ENCODE measurements around the gene PHACTR3.
A peak's percentile ranks its signal among the peaks of the same experiment; 100 is the strongest.

The PHACTR3 gene

GRCh38 chr20:59560588-59561227 lies 43.6 kb upstream of the PHACTR3 start:
- H3K4me3 ChIP-seq (ENCODE audit: low read depth, low read length) = no peak overlapping the region
- peak; percentile 48 for TF ChIP-seq CTCF (IDR thresholded peaks at IDR 0.05)
- H3K27me3 ChIP-seq (ENCODE audit: control insufficient read depth, insufficient read depth, low read length) = no peaks in the 10 kb centered on the region
- H3K79me2 ChIP-seq = no peaks in the 10 kb centered on the region
- no peak overlapping the region for H3K4me2 ChIP-seq (ENCODE audit: low read length)
- H3K36me3 ChIP-seq (ENCODE audit: control insufficient read depth, insufficient read depth, low read length) = no peaks in the 10 kb centered on the region
- H3K4me1 ChIP-seq = no peaks in the 10 kb centered on the region
- H2AFZ ChIP-seq = no peak overlapping the region
- H3K9me3 ChIP-seq (ENCODE audit: control insufficient read depth, low read length) = no peaks in the 10 kb centered on the region
- no peak overlapping the region for H3K27ac ChIP-seq
- no peak overlapping the region for H3K9ac ChIP-seq

- Histone ChIP-seq H3K79me2 (no peaks in the 10 kb centered on the region), H3K9ac (no peak overlapping the region), H3K4me1 (no peaks in the 10 kb centered on the region), H3K4me3 (ENCODE audit: low read depth, low read length) (no peak overlapping the region), H3K9me3 (ENCODE audit: control insufficient read depth, low read length) (no peaks in the 10 kb centered on the region), H2AFZ (no peak overlapping the region), H3K27ac (no peak overlapping the region), H3K4me2 (ENCODE audit: low read length) (no peak overlapping the region), H3K27me3 (ENCODE audit: control insufficient read depth, insufficient read depth, low read length) (no peaks in the 10 kb centered on the region), H3K36me3 (ENCODE audit: control insufficient read depth, insufficient read depth, low read length) (no peaks in the 10 kb centered on the region)
- no peak for TF ChIP-seq CTCF (IDR thresholded peaks at IDR 0.05)
These were observed 43.1 kb upstream of the PHACTR3 start for GRCh38 chr20:59561228-59561605.

- no peaks in the 10 kb centered on the region for H3K79me2 ChIP-seq
- no peak overlapping the region for H2AFZ ChIP-seq
- H3K27me3 ChIP-seq (ENCODE audit: control insufficient read depth, insufficient read depth, low read length) = no peaks in the 10 kb centered on the region
- TF ChIP-seq CTCF (IDR thresholded peaks at IDR 0.05) = no peak
- H3K27ac ChIP-seq = no peak overlapping the region
- H3K9ac ChIP-seq = no peak overlapping the region
- H3K4me3 ChIP-seq (ENCODE audit: low read depth, low read length) = no peak overlapping the region
- no peaks in the 10 kb centered on the region for H3K36me3 ChIP-seq (ENCODE audit: control insufficient read depth, insufficient read depth, low read length)
- H3K4me2 ChIP-seq (ENCODE audit: low read length) = no peak overlapping the region
- H3K9me3 ChIP-seq (ENCODE audit: control insufficient read depth, low read length) = no peaks in the 10 kb centered on the region
- H3K4me1 ChIP-seq = no peaks in the 10 kb centered on the region
These were observed 42.6 kb upstream of the PHACTR3 start for GRCh38 chr20:59561614-59562277.

GRCh38 chr20:59564171-59564570 lies 40.2 kb upstream of the PHACTR3 start:
- Histone ChIP-seq H3K4me1 (no peaks in the 10 kb centered on the region), H3K79me2 (no peaks in the 10 kb centered on the region), H3K4me2 (ENCODE audit: low read length) (no peak overlapping the region), H2AFZ (no peak overlapping the region), H3K9me3 (ENCODE audit: control insufficient read depth, low read length) (no peaks in the 10 kb centered on the region), H3K9ac (no peak overlapping the region), H3K36me3 (ENCODE audit: control insufficient read depth, insufficient read depth, low read length) (no peaks in the 10 kb centered on the region), H3K27ac (no peak overlapping the region), H3K27me3 (ENCODE audit: control insufficient read depth, insufficient read depth, low read length) (no peaks in the 10 kb centered on the region), H3K4me3 (ENCODE audit: low read depth, low read length) (no peak overlapping the region)
- TF ChIP-seq CTCF (IDR thresholded peaks at IDR 0.05) = no peak

DNA sequence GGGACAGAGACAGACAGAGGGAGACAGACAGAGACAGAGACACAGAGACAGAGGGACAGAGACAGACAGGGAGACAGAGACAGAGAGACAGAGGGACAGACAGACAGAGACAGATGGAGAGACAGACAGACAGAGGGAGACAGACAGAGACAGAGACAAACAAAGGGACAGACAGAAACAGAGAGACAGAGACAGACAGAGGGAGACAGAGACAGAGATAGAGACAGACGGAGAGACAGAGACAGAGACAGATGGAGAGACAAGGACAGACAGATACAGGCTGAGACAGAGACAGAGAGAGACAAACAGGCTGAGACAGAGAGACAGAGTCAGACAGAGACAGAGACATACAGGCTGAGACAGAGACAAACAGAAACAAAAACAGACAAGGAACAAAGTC lies 39.4 kb upstream of the PHACTR3 start:
- H3K9ac ChIP-seq = no peak overlapping the region
- no peak overlapping the region for H3K4me3 ChIP-seq (ENCODE audit: low read depth, low read length)
- H3K27ac ChIP-seq = no peak overlapping the region
- no peak overlapping the region for H2AFZ ChIP-seq
- TF ChIP-seq CTCF (IDR thresholded peaks at IDR 0.05) = no peak
- no peak overlapping the region for H3K4me2 ChIP-seq (ENCODE audit: low read length)
- no peaks in the 10 kb centered on the region for H3K36me3 ChIP-seq (ENCODE audit: control insufficient read depth, insufficient read depth, low read length)
- H3K4me1 ChIP-seq = no peaks in the 10 kb centered on the region
- no peaks in the 10 kb centered on the region for H3K79me2 ChIP-seq
- H3K27me3 ChIP-seq (ENCODE audit: control insufficient read depth, insufficient read depth, low read length) = no peaks in the 10 kb centered on the region
- H3K9me3 ChIP-seq (ENCODE audit: control insufficient read depth, low read length) = no peaks in the 10 kb centered on the region

All from parathyroid adenoma (tissue), 2 donors.